ENCODE results near the gene GORASP1. TPM values are rescaled to one million over a fixed set of nuclear protein-coding genes. Genes with fewer than 3 reads are reported as not detected.

Gene GORASP1
- total RNA-seq, 2 donors from 2014 or later: 47.4 to 48.9 TPM

DNA sequence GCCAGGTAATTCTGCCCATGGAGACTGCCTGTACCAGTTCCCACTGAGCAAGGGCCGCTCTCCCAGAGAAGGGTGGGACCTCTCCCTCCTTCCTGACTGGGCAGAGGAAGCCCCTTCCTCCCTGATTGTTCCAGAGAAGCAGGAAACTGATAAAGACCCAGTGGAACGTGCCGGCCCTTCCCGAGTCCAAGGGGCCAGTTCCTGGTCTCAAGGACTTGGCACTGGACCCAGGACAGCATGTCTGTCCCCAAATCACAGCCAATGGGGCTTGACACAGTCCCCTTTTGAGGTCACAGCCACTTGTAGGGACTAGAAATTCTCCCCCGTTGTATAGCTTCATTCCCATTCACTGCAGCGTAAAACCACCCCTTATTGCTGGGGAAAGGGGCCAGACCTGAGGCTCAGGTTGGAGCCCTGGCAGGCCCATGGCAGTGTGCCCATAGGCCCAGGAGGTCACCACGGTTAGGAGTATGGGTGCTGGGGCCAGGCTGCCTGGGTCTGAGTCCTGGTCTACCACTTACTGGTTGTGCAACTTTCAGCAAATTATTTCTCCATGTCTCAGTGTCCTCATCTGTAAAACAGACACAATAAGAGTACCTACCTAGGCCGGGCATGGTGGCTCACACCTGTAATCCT is 27.9 kb upstream of the GORASP1 start:
- Mint-ChIP-seq H3K4me1 (peaks cover 8% of the 10 kb centered on the region), H3K27ac (no peak overlapping the region), H3K27me3 (ENCODE audit: insufficient read depth) (no peaks in the 10 kb centered on the region), H3K36me3 (ENCODE audit: low read depth) (no peaks in the 10 kb centered on the region), H3K9me3 (no peaks in the 10 kb centered on the region), H3K4me3 (no peak overlapping the region)
- no peak for DNase-seq
- WGBS, 2 experiments (ENCODE audit: insufficient coverage in 1 of 2, insufficient read length in 1 of 2): 85 to 90% methylated on average over 4 to 8 of the region's 8 CpGs
- H3K36me3 ChIP-seq (ENCODE audit: control insufficient read depth, insufficient read depth, low read length): peaks cover 5% of the 10 kb centered on the region
- no peaks in the 10 kb centered on the region for H3K27me3 ChIP-seq (ENCODE audit: control insufficient read depth, insufficient read depth, low read length, poor library complexity, severe bottlenecking)
- no peak overlapping the region for H3K27ac ChIP-seq (ENCODE audit: low read depth, low read length)
- H3K4me1 ChIP-seq (ENCODE audit: control insufficient read depth, insufficient read depth, low read length): no peaks in the 10 kb centered on the region
- no peak overlapping the region for H3K9ac ChIP-seq (ENCODE audit: extremely low read depth, low read length, poor library complexity, severe bottlenecking)
- no peaks in the 10 kb centered on the region for H3K9me3 ChIP-seq (ENCODE audit: control insufficient read depth, low read length)
- TF ChIP-seq, protein P1, sequence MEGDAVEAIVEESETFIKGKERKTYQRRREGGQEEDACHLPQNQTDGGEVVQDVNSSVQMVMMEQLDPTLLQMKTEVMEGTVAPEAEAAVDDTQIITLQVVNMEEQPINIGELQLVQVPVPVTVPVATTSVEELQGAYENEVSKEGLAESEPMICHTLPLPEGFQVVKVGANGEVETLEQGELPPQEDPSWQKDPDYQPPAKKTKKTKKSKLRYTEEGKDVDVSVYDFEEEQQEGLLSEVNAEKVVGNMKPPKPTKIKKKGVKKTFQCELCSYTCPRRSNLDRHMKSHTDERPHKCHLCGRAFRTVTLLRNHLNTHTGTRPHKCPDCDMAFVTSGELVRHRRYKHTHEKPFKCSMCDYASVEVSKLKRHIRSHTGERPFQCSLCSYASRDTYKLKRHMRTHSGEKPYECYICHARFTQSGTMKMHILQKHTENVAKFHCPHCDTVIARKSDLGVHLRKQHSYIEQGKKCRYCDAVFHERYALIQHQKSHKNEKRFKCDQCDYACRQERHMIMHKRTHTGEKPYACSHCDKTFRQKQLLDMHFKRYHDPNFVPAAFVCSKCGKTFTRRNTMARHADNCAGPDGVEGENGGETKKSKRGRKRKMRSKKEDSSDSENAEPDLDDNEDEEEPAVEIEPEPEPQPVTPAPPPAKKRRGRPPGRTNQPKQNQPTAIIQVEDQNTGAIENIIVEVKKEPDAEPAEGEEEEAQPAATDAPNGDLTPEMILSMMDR (conservative IDR thresholded peaks at IDR 0.05): no peak
- no peak overlapping the region for H3K4me3 ChIP-seq (ENCODE audit: low read length)

DNA sequence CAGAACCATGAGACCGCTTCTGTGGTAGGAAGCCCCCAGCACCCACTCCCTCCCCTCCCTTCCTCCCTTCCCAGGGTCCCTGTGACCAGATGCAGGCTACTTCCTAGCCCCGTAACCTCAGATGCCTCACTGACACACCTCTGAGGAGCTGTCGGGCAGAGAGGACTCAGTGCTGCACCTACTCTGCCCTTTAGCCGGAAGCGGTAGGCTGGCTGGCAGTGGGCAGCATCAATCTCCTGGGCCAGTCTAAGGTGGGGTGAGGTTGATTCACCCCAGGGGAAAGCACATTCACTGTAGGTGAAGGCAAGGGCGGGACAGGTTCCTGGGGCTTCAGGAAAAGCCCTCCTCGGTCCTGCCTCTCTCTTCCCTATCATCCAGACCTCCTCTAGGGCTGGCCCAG is 26.9 kb upstream of the GORASP1 start:
- Mint-ChIP-seq H3K27ac (no peak overlapping the region), H3K4me1 (peaks cover 8% of the 10 kb centered on the region), H3K9me3 (no peaks in the 10 kb centered on the region), H3K4me3 (no peak overlapping the region), H3K27me3 (ENCODE audit: insufficient read depth) (no peaks in the 10 kb centered on the region), H3K36me3 (ENCODE audit: low read depth) (no peaks in the 10 kb centered on the region)
- DNase-seq: no peak
- Histone ChIP-seq H3K4me1 (ENCODE audit: control insufficient read depth, insufficient read depth, low read length) (no peaks in the 10 kb centered on the region), H3K36me3 (ENCODE audit: control insufficient read depth, insufficient read depth, low read length) (no peaks in the 10 kb centered on the region), H3K4me3 (ENCODE audit: low read length) (no peak overlapping the region), H3K9me3 (ENCODE audit: control insufficient read depth, low read length) (no peaks in the 10 kb centered on the region), H3K27ac (ENCODE audit: low read depth, low read length) (no peak overlapping the region), H3K27me3 (ENCODE audit: control insufficient read depth, insufficient read depth, low read length, poor library complexity, severe bottlenecking) (no peaks in the 10 kb centered on the region), H3K9ac (ENCODE audit: extremely low read depth, low read length, poor library complexity, severe bottlenecking) (no peak overlapping the region)
- WGBS, 2 experiments (ENCODE audit: insufficient coverage in 1 of 2, insufficient read length in 1 of 2): 84% methylated on average over 7 of the region's 7 CpGs; no CpG with 5 or more reads in 1 of the 2 experiments
- TF ChIP-seq, protein P1 (conservative IDR thresholded peaks at IDR 0.05): no peak

DNA sequence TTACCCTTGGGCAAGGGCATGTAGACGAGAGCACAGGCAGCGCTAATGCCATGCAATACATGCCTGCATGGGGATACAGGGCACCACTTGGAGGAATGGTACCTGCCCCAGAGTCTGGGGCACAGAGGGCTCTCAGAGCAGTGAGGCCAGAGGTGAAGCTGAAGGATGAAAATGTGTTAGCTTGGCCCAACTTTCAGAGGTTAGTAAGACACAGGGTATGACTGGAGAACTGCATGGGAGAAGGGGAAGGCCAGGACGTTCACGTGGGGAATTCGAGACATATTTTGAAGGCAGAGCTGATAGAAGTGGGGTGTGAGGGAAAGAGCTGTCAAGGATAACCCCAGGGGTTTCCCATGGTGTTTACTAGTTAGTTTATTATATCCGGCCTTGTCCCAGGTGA is 26.4 kb upstream of the GORASP1 start:
- no peaks in the 10 kb centered on the region for H3K9me3 ChIP-seq (ENCODE audit: control insufficient read depth, low read length)
- no peaks in the 10 kb centered on the region for H3K4me1 ChIP-seq (ENCODE audit: control insufficient read depth, insufficient read depth, low read length)
- H3K4me1 Mint-ChIP-seq: peaks cover 8% of the 10 kb centered on the region
- TF ChIP-seq, protein P1 (conservative IDR thresholded peaks at IDR 0.05): no peak
- no peak overlapping the region for H3K27ac Mint-ChIP-seq
- no peak overlapping the region for H3K4me3 Mint-ChIP-seq
- no peak overlapping the region for H3K9ac ChIP-seq (ENCODE audit: extremely low read depth, low read length, poor library complexity, severe bottlenecking)
- H3K27me3 ChIP-seq (ENCODE audit: control insufficient read depth, insufficient read depth, low read length, poor library complexity, severe bottlenecking): no peaks in the 10 kb centered on the region
- H3K36me3 ChIP-seq (ENCODE audit: control insufficient read depth, insufficient read depth, low read length): no peaks in the 10 kb centered on the region
- H3K9me3 Mint-ChIP-seq: no peaks in the 10 kb centered on the region
- no peak overlapping the region for H3K4me3 ChIP-seq (ENCODE audit: low read length)
- H3K27ac ChIP-seq (ENCODE audit: low read depth, low read length): no peak overlapping the region
- H3K36me3 Mint-ChIP-seq (ENCODE audit: low read depth): no peaks in the 10 kb centered on the region
- WGBS, 2 experiments (ENCODE audit: insufficient coverage in 1 of 2, insufficient read length in 1 of 2): 76 to 77% methylated on average over 6 of the region's 6 CpGs
- H3K27me3 Mint-ChIP-seq (ENCODE audit: insufficient read depth): no peaks in the 10 kb centered on the region
- DNase-seq: no peak
